Kidney (tissue), 14 donors: ENCODE measurements around the gene TMEM94. TPM values are rescaled to one million over a fixed set of nuclear protein-coding genes. Genes with fewer than 3 reads are reported as not detected.

Experiments used
- DNase-seq, 5 donors: peaks; one replicate each; pipeline ENCODE4 v3.0.0-alpha.2; 2013 to 2020
- FAIRE-seq: peaks from 2 replicates; lab custom pipeline; 2012; peaks lifted over from hg19 to GRCh38; lab: Jason Lieb, UNC
- H3K27ac ChIP-seq, 2 donors: one replicate each; pipeline ENCODE4 v1.7.0; 2013; ENCODE audit warnings: low read depth in 2 of 2, low read length in 2 of 2, inconsistent platforms in 1 of 2
- H3K27me3 ChIP-seq: one replicate; pipeline ENCODE4 v1.7.1; 2013; ENCODE audit warnings: low read length, inconsistent platforms; ENCODE audit not compliant: control insufficient read depth, insufficient read depth
- H3K36me3 ChIP-seq, 3 donors: one replicate each; pipeline versions ENCODE4 v1.7.0 to v1.7.1; 2013; ENCODE audit warnings: low read length in 3 of 3, control low read depth in 1 of 3, inconsistent platforms in 1 of 3; ENCODE audit not compliant: insufficient read depth in 3 of 3, control insufficient read depth in 2 of 3
- H3K4me1 ChIP-seq, 3 donors: one replicate each; pipeline versions ENCODE4 v1.7.0 to v1.7.1; 2013; ENCODE audit warnings: low read length in 3 of 3, inconsistent platforms in 1 of 3, low read depth in 1 of 3; ENCODE audit not compliant: control insufficient read depth in 2 of 3, insufficient read depth in 2 of 3
- H3K4me3 ChIP-seq, 3 donors: one replicate each; pipeline versions ENCODE4 v1.7.0 to v1.8.1; 2013; ENCODE audit warnings: low read length in 3 of 3, control low read depth in 1 of 3, inconsistent platforms in 1 of 3
- H3K9ac ChIP-seq, 3 donors: one replicate each; pipeline versions ENCODE4 v1.7.0 to v1.7.1; 2013; ENCODE audit warnings: low read length in 3 of 3, control low read depth in 1 of 3, inconsistent platforms in 1 of 3
- H3K9me3 ChIP-seq, 3 donors: one replicate each; pipeline versions ENCODE4 v1.7.0 to v1.7.1; 2013; ENCODE audit warnings: low read length in 3 of 3, control low read depth in 1 of 3, inconsistent platforms in 1 of 3; ENCODE audit not compliant: control insufficient read depth in 2 of 3, insufficient read depth in 1 of 3
- intact Hi-C: fragments of 100-400 bp; cut with DNase I; formaldehyde crosslinking; loops from one replicate; pipeline ENCODE4 v1.11.1; 2022
- polyA plus RNA-seq: library from polyadenylated mRNA; stranded (reverse); fragments of 350-450 nt; fragmentation: Illumina TruSeq; extraction: RNeasy Lipid Tissue Mini Kit (QIAGEN cat#74804); gene quantifications from one replicate; pipeline ENCODE4 v1.2.3, GENCODE V29; 2014; ENCODE audit warnings: low read depth, low replicate concordance; ENCODE audit not compliant: insufficient read depth
- total RNA-seq: library from RNA; stranded (reverse); fragmentation: NEBNext Ultra II Directional; extraction: Animal tissue kit (Norgen Biotek cat#: 25700); gene quantifications from one replicate; pipeline ENCODE4 v1.2.1, GENCODE V29; 2021
- TF ChIP-seq, protein P1 (sequence below): IDR thresholded peaks from 3 replicates; pipeline ENCODE4 v1.5.1; 2012; ENCODE audit warnings: mild to moderate bottlenecking, moderate library complexity, borderline replicate concordance; ENCODE audit not compliant: insufficient read depth; ENCODE audit errors: extremely low read depth
- donor health status: control.
- donor health status: control.
- donor health status: control.
- donor health status: control.
- donor health status: control.
- donor health status: DM: yes; HTN: yes; CAD: no.
- donor health status: Normal renal cell carcinoma (clear cell type).

TMEM94 gene
- total and polyA plus RNA-seq, 2 donors from 2014 or later, result 49.6 to 82.6 TPM

DNA sequence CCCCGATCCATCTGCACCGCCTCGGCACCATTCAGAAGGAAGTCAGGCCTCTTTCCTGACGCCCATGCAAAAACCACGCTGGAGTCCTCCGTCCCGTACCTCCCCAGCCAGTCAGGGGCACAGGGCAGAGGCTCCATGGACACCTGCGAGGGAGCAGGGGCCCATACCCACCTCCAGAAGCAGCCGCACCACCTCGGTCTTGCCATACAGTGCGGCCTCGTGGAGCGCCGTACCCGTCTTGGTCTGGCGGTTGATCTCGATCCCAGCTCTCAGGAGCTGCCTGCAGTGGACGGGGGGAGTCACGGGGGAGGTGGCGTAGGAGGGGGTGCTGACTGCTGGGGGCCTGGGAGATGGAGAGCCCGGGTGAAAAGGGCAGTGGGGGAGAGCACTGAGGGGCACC lies 49.7 kb downstream of the TMEM94 start:
- Histone ChIP-seq H3K4me3 (no peak overlapping the region), H3K9ac (no peak overlapping the region), H3K27ac (no peak overlapping the region), H3K9me3 (no peaks in the 10 kb centered on the region), H3K27me3 (no peaks in the 10 kb centered on the region), H3K36me3 (peaks cover 0 to 31% (median 5%) of the 10 kb centered on the region in 3 donors), H3K4me1 (peaks cover 0 to 31% (median 17%) of the 10 kb centered on the region in 3 donors)
- TF ChIP-seq, protein P1, sequence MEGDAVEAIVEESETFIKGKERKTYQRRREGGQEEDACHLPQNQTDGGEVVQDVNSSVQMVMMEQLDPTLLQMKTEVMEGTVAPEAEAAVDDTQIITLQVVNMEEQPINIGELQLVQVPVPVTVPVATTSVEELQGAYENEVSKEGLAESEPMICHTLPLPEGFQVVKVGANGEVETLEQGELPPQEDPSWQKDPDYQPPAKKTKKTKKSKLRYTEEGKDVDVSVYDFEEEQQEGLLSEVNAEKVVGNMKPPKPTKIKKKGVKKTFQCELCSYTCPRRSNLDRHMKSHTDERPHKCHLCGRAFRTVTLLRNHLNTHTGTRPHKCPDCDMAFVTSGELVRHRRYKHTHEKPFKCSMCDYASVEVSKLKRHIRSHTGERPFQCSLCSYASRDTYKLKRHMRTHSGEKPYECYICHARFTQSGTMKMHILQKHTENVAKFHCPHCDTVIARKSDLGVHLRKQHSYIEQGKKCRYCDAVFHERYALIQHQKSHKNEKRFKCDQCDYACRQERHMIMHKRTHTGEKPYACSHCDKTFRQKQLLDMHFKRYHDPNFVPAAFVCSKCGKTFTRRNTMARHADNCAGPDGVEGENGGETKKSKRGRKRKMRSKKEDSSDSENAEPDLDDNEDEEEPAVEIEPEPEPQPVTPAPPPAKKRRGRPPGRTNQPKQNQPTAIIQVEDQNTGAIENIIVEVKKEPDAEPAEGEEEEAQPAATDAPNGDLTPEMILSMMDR, result no peak
- intact Hi-C loops, result loop anchor here (10.0 kb wide), 1 partner anchor 81 kb away; no protein-coding TSS in a partner anchor
- DNase-seq (no peak), FAIRE-seq (no peak)

DNA sequence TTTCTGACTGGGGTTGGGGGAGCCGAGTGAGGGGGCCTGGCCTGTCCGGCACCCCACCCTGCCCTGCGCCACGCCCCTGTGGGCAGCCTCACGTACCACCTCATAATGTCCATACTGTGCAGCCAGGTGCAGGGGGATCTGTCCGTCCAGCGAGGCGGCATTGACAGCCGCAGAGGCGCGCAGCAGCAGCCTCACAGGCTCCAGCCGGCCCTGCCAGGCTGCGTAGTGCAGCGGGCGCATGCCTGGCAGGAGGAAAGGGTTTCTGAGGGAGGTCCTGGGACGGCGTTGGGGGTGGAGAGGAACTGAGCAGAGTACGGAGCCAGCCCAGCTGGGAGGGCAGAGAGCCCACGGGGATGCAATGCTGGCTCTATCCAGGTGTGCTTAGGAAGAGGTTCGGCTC lies 50.5 kb downstream of the TMEM94 start:
- intact Hi-C loops, result loop anchor here (10.0 kb wide), 1 partner anchor 82 kb away; no protein-coding TSS in a partner anchor
- no peak for DNase-seq
- H3K9me3 ChIP-seq, result no peaks in the 10 kb centered on the region
- peaks cover 0 to 35% (median 22%) of the 10 kb centered on the region in 3 donors for H3K4me1 ChIP-seq
- H3K36me3 ChIP-seq, result peaks cover 0 to 37% (median 5%) of the 10 kb centered on the region in 3 donors
- no peak for FAIRE-seq
- H3K27ac ChIP-seq, result no peak overlapping the region
- TF ChIP-seq, protein P1, result no peak
- H3K27me3 ChIP-seq, result no peaks in the 10 kb centered on the region
- H3K9ac ChIP-seq, result no peak overlapping the region
- H3K4me3 ChIP-seq, result no peak overlapping the region

DNA sequence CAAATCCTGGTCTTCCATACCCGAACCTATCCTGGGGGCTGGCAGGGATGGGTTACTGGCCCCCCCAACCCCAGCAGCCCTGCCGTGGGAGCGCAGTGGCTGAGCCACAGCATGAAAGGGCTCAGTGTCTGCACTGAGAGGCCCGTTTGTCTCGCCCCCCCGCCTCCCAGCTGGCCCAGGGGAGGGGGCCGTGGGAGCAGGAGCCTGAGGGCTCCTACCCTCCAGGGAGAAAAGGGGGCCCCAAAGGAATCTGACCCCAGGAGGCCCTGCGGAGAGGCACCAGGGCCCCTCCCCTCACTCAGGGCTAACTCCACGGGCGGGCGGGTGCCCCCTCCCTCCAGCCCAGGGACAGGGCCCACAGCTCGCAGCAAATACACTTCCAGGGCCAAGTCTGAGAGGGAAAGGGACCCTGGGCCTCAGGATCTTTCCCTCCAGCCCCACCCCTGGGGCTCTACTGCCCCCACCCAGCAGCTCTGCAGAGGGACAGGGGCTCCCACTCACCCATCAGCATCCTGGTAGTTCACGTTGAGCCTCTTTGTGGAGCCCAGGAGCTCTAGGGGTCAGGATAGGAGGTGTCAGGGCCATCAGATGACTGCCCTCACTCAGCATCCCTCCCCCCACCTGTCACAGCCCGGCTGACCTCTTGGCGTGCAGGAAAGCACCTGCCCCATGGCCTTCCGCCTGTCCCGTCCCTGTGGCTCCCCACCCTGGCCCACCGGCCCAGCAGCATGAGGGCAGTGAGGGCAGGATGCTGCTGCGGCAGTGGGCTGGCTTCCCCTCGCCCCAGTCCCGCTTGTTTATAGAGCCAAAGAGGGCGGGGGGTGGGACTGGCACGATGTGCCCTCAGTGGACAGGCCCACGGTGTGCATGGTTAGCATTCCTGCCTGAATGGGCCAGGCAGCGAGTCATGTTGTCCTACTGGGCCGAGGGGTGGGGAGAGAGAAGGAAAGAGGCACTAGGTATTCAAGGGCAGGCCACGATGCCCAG lies 51.6 kb downstream of the TMEM94 start:
- FAIRE-seq (no peak), DNase-seq (peak in 1 of 5 donors; percentile 51)
- Histone ChIP-seq H3K9ac (peak overlapping the region in 1 of 3 donors; percentile 58), H3K4me3 (no peak overlapping the region), H3K36me3 (peaks cover 0 to 40% (median 5%) of the 10 kb centered on the region in 3 donors), H3K27ac (peak overlapping the region; percentile 32 to 82), H3K9me3 (no peaks in the 10 kb centered on the region), H3K27me3 (no peaks in the 10 kb centered on the region), H3K4me1 (peaks cover 0 to 39% (median 33%) of the 10 kb centered on the region in 3 donors)
- TF ChIP-seq, protein P1, result no peak
- intact Hi-C loops, result loop anchor here (10.0 kb wide), 1 partner anchor 83 kb away; no protein-coding TSS in a partner anchor
